Effector memory CD4-positive, alpha-beta T cell (primary cell): ENCODE measurements around the gene CACNB3.

Source experiments
- DNase-seq, 3 donors: peaks; one replicate each; pipeline ENCODE4 v3.0.0-alpha.2; 2020
- H3K27ac ChIP-seq: 2 replicates; pipeline ENCODE4 v1.7.0; 2013; ENCODE audit warnings: mild to moderate bottlenecking, low read length, moderate library complexity; ENCODE audit not compliant: insufficient read depth, poor library complexity, severe bottlenecking
- H3K27me3 ChIP-seq: replicated peaks from 2 replicates; pipeline ENCODE4 v1.7.0; 2013; ENCODE audit warnings: mild to moderate bottlenecking, low read length; ENCODE audit not compliant: insufficient read depth, control insufficient read depth, poor library complexity, severe bottlenecking
- H3K36me3 ChIP-seq: 2 replicates; pipeline ENCODE4 v1.7.0; 2013; ENCODE audit warnings: mild to moderate bottlenecking, low read length, moderate library complexity; ENCODE audit not compliant: control insufficient read depth, insufficient read depth
- H3K4me1 ChIP-seq: 2 replicates; pipeline ENCODE4 v1.7.0; 2013; ENCODE audit warnings: low read length, mild to moderate bottlenecking; ENCODE audit not compliant: control insufficient read depth, insufficient read depth, poor library complexity, severe bottlenecking
- H3K4me3 ChIP-seq: 2 replicates; pipeline ENCODE4 v1.7.0; 2013; ENCODE audit warnings: low read length, low read depth, mild to moderate bottlenecking; ENCODE audit not compliant: insufficient read depth, poor library complexity, severe bottlenecking
- H3K9me3 ChIP-seq: 2 replicates; pipeline ENCODE4 v1.7.0; 2013; ENCODE audit warnings: mild to moderate bottlenecking, low read length, moderate library complexity; ENCODE audit not compliant: control insufficient read depth

The CACNB3 gene

DNA sequence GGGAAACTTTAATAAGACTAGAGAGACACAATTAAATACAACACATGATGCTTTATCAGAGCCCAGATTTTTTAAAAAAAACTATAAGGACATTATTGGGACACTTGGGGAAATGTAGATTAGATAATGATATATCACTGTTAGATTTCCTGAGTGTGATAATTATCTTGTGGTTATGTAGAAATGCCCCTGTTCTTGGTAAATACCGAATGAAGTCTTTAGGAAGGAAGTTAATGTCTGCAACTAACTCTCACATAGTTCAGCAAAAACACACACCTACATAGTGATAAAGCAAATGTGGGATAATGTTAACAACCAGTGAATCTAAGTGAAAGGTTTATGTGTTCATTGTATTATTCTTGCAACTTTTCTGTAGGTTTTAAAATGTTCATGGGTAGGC is 14.6 kb upstream of the CACNB3 start:
- no peak for DNase-seq
- Histone ChIP-seq H3K4me1 (no peaks in the 10 kb centered on the region), H3K36me3 (no peaks in the 10 kb centered on the region), H3K27ac (no peak overlapping the region), H3K9me3 (no peaks in the 10 kb centered on the region), H3K27me3 (no peaks in the 10 kb centered on the region), H3K4me3 (no peak overlapping the region)

GRCh38 chr12:48807981-48808380 is 10.3 kb upstream of the CACNB3 start:
- Histone ChIP-seq H3K27me3 (no peaks in the 10 kb centered on the region), H3K36me3 (no peaks in the 10 kb centered on the region), H3K4me1 (no peaks in the 10 kb centered on the region), H3K27ac (no peak overlapping the region), H3K4me3 (no peak overlapping the region), H3K9me3 (no peaks in the 10 kb centered on the region)
- no peak for DNase-seq

GRCh38 chr12:48810903-48811431 is 7.3 kb upstream of the CACNB3 start:
- no peak overlapping the region for H3K27ac ChIP-seq

GRCh38 chr12:48811437-48812090 is 6.7 kb upstream of the CACNB3 start:
- H3K9me3 ChIP-seq: no peaks in the 10 kb centered on the region
- H3K4me3 ChIP-seq: no peak overlapping the region
- peaks cover 9% of the 10 kb centered on the region for H3K4me1 ChIP-seq
- no peaks in the 10 kb centered on the region for H3K27me3 ChIP-seq
- no peak overlapping the region for H3K27ac ChIP-seq
- no peaks in the 10 kb centered on the region for H3K36me3 ChIP-seq
- DNase-seq: no peak

More at GRCh38 chr12:48810903-48811431, 7.3 kb upstream of the CACNB3 start:
- no peak overlapping the region for H3K4me3 ChIP-seq
- no peaks in the 10 kb centered on the region for H3K36me3 ChIP-seq
- DNase-seq: no peak
- no peaks in the 10 kb centered on the region for H3K9me3 ChIP-seq
- no peaks in the 10 kb centered on the region for H3K27me3 ChIP-seq
- peaks cover 6% of the 10 kb centered on the region for H3K4me1 ChIP-seq

DNA sequence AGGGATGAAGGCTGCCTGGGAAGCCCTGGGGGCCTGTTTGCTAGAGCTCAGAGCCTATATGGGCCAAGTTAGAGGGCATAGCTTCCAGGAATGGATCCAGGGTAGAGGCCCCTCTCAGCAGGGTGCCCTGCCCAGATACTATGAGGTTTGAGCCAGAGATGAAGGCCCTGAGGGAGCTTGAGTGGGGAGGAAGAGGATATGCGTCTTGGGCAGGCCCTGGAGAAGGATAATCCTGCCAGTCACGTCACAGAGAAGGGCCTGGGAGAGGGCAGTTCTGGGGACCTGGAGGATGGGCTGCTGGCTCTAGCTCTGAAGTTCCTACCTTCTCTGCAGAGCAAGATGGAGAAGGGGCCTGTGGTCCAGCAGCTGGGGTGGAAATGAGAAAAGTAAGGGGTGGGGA is 5.9 kb upstream of the CACNB3 start:
- peaks cover 11% of the 10 kb centered on the region for H3K4me1 ChIP-seq
- no peaks in the 10 kb centered on the region for H3K36me3 ChIP-seq
- no peaks in the 10 kb centered on the region for H3K9me3 ChIP-seq
- H3K27ac ChIP-seq: no peak overlapping the region
- no peaks in the 10 kb centered on the region for H3K27me3 ChIP-seq
- DNase-seq: no peak
- no peak overlapping the region for H3K4me3 ChIP-seq

GRCh38 chr12:48813465-48814261 is 4.6 kb upstream of the CACNB3 start:
- Histone ChIP-seq H3K4me3 (peak overlapping the region; percentile 74), H3K36me3 (no peaks in the 10 kb centered on the region), H3K27me3 (no peaks in the 10 kb centered on the region), H3K4me1 (peaks cover 17% of the 10 kb centered on the region), H3K27ac (peak overlapping the region; percentile 33), H3K9me3 (no peaks in the 10 kb centered on the region)
- DNase-seq: no peak

- H3K9me3 ChIP-seq: no peaks in the 10 kb centered on the region
- peak overlapping the region; percentile 33 for H3K27ac ChIP-seq
- peak; percentile 50 to 69 (median 56) for DNase-seq
- no peaks in the 10 kb centered on the region for H3K36me3 ChIP-seq
- peak overlapping the region; percentile 74 for H3K4me3 ChIP-seq
- no peaks in the 10 kb centered on the region for H3K27me3 ChIP-seq
- H3K4me1 ChIP-seq: peaks cover 23% of the 10 kb centered on the region
Measured at GRCh38 chr12:48814262-48815125, 3.8 kb upstream of the CACNB3 start.

DNA sequence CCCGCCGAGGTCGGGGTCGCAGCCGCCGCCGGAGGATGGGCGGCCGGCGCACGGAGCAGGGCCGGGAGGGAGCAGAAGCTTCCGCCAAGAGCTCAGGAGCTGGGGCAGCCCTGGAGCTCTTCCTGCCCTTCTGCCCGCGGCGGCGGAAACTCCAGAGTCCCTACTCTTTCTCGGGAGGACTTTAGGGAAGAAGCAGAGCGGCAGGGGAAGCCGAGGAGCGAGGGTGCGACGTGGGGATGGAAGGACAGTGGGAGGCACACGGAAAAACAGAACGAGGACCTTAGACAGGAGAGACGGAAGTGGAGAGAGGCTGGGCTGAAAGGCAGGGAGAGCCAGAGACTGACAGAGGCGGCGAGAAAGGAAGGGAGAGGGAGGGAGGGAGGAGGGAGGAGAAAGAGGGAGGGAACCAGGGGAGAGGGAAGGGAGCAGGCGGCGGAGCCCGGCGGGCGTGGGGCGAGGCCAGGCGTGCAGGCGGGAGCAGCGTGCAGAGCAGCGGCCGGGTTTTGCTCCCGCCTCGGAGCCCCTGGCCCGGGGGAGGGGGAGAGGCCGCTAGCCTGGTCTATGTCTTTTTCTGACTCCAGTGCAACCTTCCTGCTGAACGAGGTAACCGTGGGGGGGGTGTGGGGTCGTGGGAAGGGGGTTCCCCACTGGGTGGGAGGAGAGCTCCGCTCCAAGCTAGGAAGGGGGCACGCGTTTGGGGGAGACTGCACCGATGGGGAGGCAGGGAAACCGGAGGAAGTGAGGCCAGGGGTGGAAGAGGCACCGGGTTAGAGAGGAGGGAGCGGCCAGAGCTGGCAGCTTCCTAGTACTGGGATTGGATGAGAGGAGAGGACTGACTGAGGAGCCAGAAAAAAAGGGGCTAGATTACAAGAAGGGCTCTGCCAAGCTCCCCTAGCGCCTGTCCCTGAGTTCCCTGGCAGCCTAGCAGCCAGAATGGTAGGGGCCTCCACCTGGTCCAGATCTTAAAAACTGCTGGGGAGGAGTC is 2.9 kb upstream of the CACNB3 start:
- peaks cover 23% of the 10 kb centered on the region for H3K4me1 ChIP-seq
- H3K4me3 ChIP-seq: peak overlapping the region; percentile 74
- no peaks in the 10 kb centered on the region for H3K9me3 ChIP-seq
- H3K36me3 ChIP-seq: no peaks in the 10 kb centered on the region
- no peaks in the 10 kb centered on the region for H3K27me3 ChIP-seq
- H3K27ac ChIP-seq: peak overlapping the region; percentile 33
- DNase-seq: peak in 1 of 3 donors; percentile 17
